Vagina (tissue), 2 donors: ENCODE measurements around the gene MRPL53. TPM values are rescaled to one million over a fixed set of nuclear protein-coding genes. Genes with fewer than 3 reads are reported as not detected.
"Not testable (repeated sequence)": the region's sequence is repeated elsewhere in the genome, so short reads cannot be mapped to it uniquely, and the experiment has no call there.

Experiments
- DNase-seq, 2 donors: peaks; one replicate each; pipeline ENCODE4 v3.0.0-alpha.2; 2017; ENCODE audit errors: extremely low spot score in 2 of 2
- H3K27ac ChIP-seq: fragments of 200-600 bp; sonication (generic); one replicate; pipeline ENCODE4 v1.5.1; 2019
- H3K27me3 ChIP-seq: fragments of 200-600 bp; sonication (generic); one replicate; pipeline ENCODE4 v1.5.1; 2019
- H3K36me3 ChIP-seq, 2 donors: fragments of 200-600 bp; sonication (generic); one replicate each; pipeline ENCODE4 v1.5.1; 2017 to 2019
- H3K4me1 ChIP-seq: fragments of 200-600 bp; sonication (generic); one replicate; pipeline ENCODE4 v1.5.1; 2019
- H3K4me3 ChIP-seq, 2 donors: fragments of 200-600 bp; sonication (generic); 1 replicate in 1 of 2; 2 replicates in 1 of 2; pipeline ENCODE4 v1.5.1; 2016 to 2019
- H3K9me3 ChIP-seq: fragments of 200-600 bp; sonication (generic); one replicate; pipeline ENCODE4 v1.5.1; 2019
- CTCF ChIP-seq, 3 experiments: fragments of 450-650 bp in 2 of 3; fragments of 200-600 bp in 1 of 3; sonication (generic) in 1 of 3; IDR thresholded peaks; one replicate each; pipeline ENCODE4 v1.5.1; 2017 to 2019; ENCODE audit warnings: antibody characterized with exemption in 3 of 3, mild to moderate bottlenecking in 2 of 3, moderate library complexity in 2 of 3
- POLR2A ChIP-seq, 2 donors: fragments of 450-650 bp; IDR thresholded peaks; one replicate each; pipeline ENCODE4 v1.6.1; 2017; ENCODE audit warnings: antibody characterized with exemption in 2 of 2, mild to moderate bottlenecking in 2 of 2, moderate library complexity in 2 of 2
- POLR2AphosphoS5 ChIP-seq, 2 donors: sonication (generic); formaldehyde crosslinking; IDR thresholded peaks; one replicate each; pipeline ENCODE4 v1.9.0; 2017; ENCODE audit warnings: antibody characterized with exemption in 2 of 2, mild to moderate bottlenecking in 2 of 2, low read depth in 1 of 2; ENCODE audit not compliant: insufficient read depth in 1 of 2
- intact Hi-C: fragments of 100-400 bp; cut with DNase I; formaldehyde crosslinking; loops from one replicate; pipeline ENCODE4 v1.15.1; 2023
- total RNA-seq: library from RNA; depleted of rRNA; stranded (reverse); fragments of >200 nt; gene quantifications from one replicate; pipeline ENCODE4 v1.2.3, GENCODE V29; 2016

MRPL53 gene
- total RNA-seq, 1 donor from 2014 or later = 40.3 TPM

- DNase-seq = no peak
- Histone ChIP-seq H3K36me3 (peaks cover 0 to 20% of the 10 kb centered on the region in 2 donors), H3K27ac (no peak overlapping the region), H3K4me1 (peaks cover 23% of the 10 kb centered on the region), H3K27me3 (no peaks in the 10 kb centered on the region), H3K9me3 (no peaks in the 10 kb centered on the region), H3K4me3 (no peak overlapping the region)
- intact Hi-C loops = no loop called here
- no peak for TF ChIP-seq CTCF (IDR thresholded peaks at IDR 0.05)
- no peak for TF ChIP-seq POLR2A (IDR thresholded peaks at IDR 0.05)
- TF ChIP-seq POLR2AphosphoS5 (IDR thresholded peaks at IDR 0.05; ENCODE audit: insufficient read depth in 1 of 2, low read depth in 1 of 2) = no peak
These were observed 2.4 kb upstream of the MRPL53 start for GRCh38 chr2:74474899-74475298.

- H3K27ac ChIP-seq = no peak overlapping the region
- DNase-seq = peak in 1 of 2 donors; percentile 84
- no peaks in the 10 kb centered on the region for H3K9me3 ChIP-seq
- peaks cover 0 to 20% of the 10 kb centered on the region in 2 donors for H3K36me3 ChIP-seq
- H3K4me3 ChIP-seq = no peak overlapping the region
- intact Hi-C loops = no loop called here
- TF ChIP-seq CTCF (IDR thresholded peaks at IDR 0.05) (no peak), POLR2A (IDR thresholded peaks at IDR 0.05) (no peak), POLR2AphosphoS5 (IDR thresholded peaks at IDR 0.05; ENCODE audit: insufficient read depth in 1 of 2, low read depth in 1 of 2) (no peak)
- no peaks in the 10 kb centered on the region for H3K27me3 ChIP-seq
- peaks cover 22% of the 10 kb centered on the region for H3K4me1 ChIP-seq
These were observed 2.0 kb upstream of the MRPL53 start for GRCh38 chr2:74474481-74474880.

GRCh38 chr2:74472945-74473258 is 422 bp upstream of the MRPL53 start:
- intact Hi-C loops = no loop called here
- no peak for DNase-seq
- H3K4me3 ChIP-seq = peak overlapping the region; percentile 60 to 91

DNA sequence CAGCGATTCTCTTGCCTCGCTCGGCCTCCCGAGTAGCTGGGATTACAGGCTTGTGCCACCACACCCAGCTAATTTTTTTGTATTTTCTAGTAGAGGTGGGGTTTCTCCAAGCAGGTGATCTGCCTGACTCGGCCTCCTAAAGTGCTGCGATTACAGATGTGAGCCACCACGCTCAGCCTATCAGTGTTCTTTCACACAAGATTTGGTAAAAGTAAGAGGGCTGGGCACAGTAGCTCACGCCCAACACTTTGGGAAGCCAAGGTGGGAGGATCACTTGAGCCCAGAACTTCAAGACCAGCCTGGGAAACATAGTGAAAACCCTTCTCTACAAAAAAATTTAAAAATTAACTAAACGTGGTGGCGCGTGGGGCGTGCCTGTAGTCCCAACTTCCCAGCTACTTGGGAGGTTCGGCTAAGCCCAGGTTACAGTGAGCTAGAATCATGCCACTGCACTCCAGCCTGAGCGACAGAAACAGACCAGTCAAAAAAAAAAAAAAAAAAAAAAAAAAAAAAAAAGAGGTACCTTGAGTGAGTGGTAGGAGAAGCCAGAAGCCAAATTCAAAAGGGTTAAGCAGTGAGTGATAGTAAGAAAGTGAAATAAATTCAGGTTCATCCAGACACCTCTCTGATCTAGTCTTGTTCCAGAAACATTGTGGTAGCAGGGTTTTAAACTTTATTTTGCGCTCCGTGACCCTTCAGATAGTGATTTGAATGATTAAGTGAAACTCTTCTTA is 981 bp downstream of the MRPL53 start:
- H3K9me3 ChIP-seq = no peaks in the 10 kb centered on the region
- no peaks in the 10 kb centered on the region for H3K27me3 ChIP-seq
- H3K4me1 ChIP-seq = peaks cover 22% of the 10 kb centered on the region
- no peak for DNase-seq
- H3K4me3 ChIP-seq = peak overlapping the region; percentile 60 to 91
- TF ChIP-seq POLR2AphosphoS5 (IDR thresholded peaks at IDR 0.05; ENCODE audit: insufficient read depth in 1 of 2, low read depth in 1 of 2) (no peak), CTCF (IDR thresholded peaks at IDR 0.05) (no peak), POLR2A (IDR thresholded peaks at IDR 0.05) (no peak)
- intact Hi-C loops = no loop called here
- H3K27ac ChIP-seq = peak overlapping the region; percentile 84
- H3K36me3 ChIP-seq = peaks cover 0 to 15% of the 10 kb centered on the region in 2 donors

More at GRCh38 chr2:74472945-74473258, 422 bp upstream of the MRPL53 start:
- Histone ChIP-seq H3K9me3 (no peaks in the 10 kb centered on the region), H3K4me1 (peaks cover 22% of the 10 kb centered on the region), H3K27me3 (no peaks in the 10 kb centered on the region), H3K36me3 (peaks cover 0 to 20% of the 10 kb centered on the region in 2 donors), H3K27ac (peak overlapping the region; percentile 84)
- TF ChIP-seq CTCF (IDR thresholded peaks at IDR 0.05) (no peak), POLR2AphosphoS5 (IDR thresholded peaks at IDR 0.05; ENCODE audit: insufficient read depth in 1 of 2, low read depth in 1 of 2) (no peak), POLR2A (IDR thresholded peaks at IDR 0.05) (no peak)

DNA sequence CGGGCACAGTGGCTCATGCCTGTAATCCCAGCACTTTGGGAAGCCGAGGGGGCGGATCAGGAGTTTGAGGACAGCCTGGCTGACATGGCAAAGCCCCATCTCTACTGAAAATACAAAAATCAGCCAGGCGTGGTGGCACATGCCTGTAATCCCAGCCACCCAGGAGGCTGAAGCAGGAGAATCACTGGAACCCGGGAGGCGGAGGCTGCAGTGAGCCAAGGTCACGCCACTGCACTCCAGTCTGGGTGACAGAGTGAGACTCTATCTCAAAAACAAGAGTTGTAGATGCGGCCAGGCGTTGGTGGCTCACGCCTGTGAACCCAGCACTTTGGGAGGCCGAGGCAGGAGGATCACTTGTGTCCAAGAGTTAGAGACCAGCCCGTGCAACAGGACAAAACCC is 1.7 kb downstream of the MRPL53 start:
- H3K27me3 ChIP-seq, H3K27ac ChIP-seq, H3K4me3 ChIP-seq, H3K9me3 ChIP-seq, intact Hi-C loops, DNase-seq: not testable (repeated sequence)
- peaks cover 29% of the 10 kb centered on the region for H3K4me1 ChIP-seq
- peaks cover 0 to 15% of the 10 kb centered on the region in 2 donors for H3K36me3 ChIP-seq
